Measurements from ENCODE around the gene NPAS3. TPM values are rescaled to one million over a fixed set of nuclear protein-coding genes. Genes with fewer than 3 reads are reported as not detected.

NPAS3 gene
- total RNA-seq, 1 donor from 2014 or later = 2.5 TPM

- no peak for TF ChIP-seq CTCF (IDR thresholded peaks at IDR 0.05; ENCODE audit: borderline replicate concordance)
- no peak overlapping the region for H3K4me3 ChIP-seq
- H3K9me3 ChIP-seq (replicated peaks) = no peaks in the 10 kb centered on the region
- no peaks in the 10 kb centered on the region for H3K36me3 ChIP-seq
- peak; percentile 19 for DNase-seq
- intact Hi-C loops (cut with micrococcal nuclease) = no loop called here
- no peaks in the 10 kb centered on the region for H3K27me3 ChIP-seq (ENCODE audit: low read depth)
- H3K4me1 ChIP-seq = peaks cover 45% of the 10 kb centered on the region
- no peak overlapping the region for H3K27ac ChIP-seq (replicated peaks)
Measured at GRCh38 chr14:33764876-33765650, 826.4 kb downstream of the NPAS3 start.

GRCh38 chr14:33767586-33768457 lies 829.1 kb downstream of the NPAS3 start:
- no peak for TF ChIP-seq CTCF (IDR thresholded peaks at IDR 0.05; ENCODE audit: borderline replicate concordance)
- no peak for DNase-seq
- Histone ChIP-seq H3K27ac (replicated peaks) (peak overlapping the region; percentile 34), H3K9me3 (replicated peaks) (no peaks in the 10 kb centered on the region), H3K4me1 (peaks cover 33% of the 10 kb centered on the region), H3K36me3 (no peaks in the 10 kb centered on the region), H3K4me3 (no peak overlapping the region), H3K27me3 (ENCODE audit: low read depth) (no peaks in the 10 kb centered on the region)
- intact Hi-C loops (cut with micrococcal nuclease) = no loop called here

- no peaks in the 10 kb centered on the region for H3K27me3 ChIP-seq (ENCODE audit: low read depth)
- no peaks in the 10 kb centered on the region for H3K9me3 ChIP-seq (replicated peaks)
- H3K27ac ChIP-seq (replicated peaks) = peak overlapping the region; percentile 34
- no peak for DNase-seq
- TF ChIP-seq CTCF (IDR thresholded peaks at IDR 0.05; ENCODE audit: borderline replicate concordance) = no peak
- peaks cover 31% of the 10 kb centered on the region for H3K4me1 ChIP-seq
- no peaks in the 10 kb centered on the region for H3K36me3 ChIP-seq
- no peak overlapping the region for H3K4me3 ChIP-seq
- intact Hi-C loops (cut with micrococcal nuclease) = no loop called here
Measured at GRCh38 chr14:33768458-33768830, 829.8 kb downstream of the NPAS3 start.

- Histone ChIP-seq H3K27ac (replicated peaks) (no peak overlapping the region), H3K36me3 (no peaks in the 10 kb centered on the region), H3K27me3 (ENCODE audit: low read depth) (no peaks in the 10 kb centered on the region), H3K4me1 (peaks cover 5% of the 10 kb centered on the region), H3K4me3 (no peak overlapping the region), H3K9me3 (replicated peaks) (no peaks in the 10 kb centered on the region)
- TF ChIP-seq CTCF (IDR thresholded peaks at IDR 0.05; ENCODE audit: borderline replicate concordance) = no peak
- intact Hi-C loops (cut with micrococcal nuclease) = no loop called here
- DNase-seq = no peak
Measured at GRCh38 chr14:33773205-33774030, 834.7 kb downstream of the NPAS3 start.

GRCh38 chr14:33774161-33774560 lies 835.5 kb downstream of the NPAS3 start:
- Histone ChIP-seq H3K4me1 (no peaks in the 10 kb centered on the region), H3K27me3 (ENCODE audit: low read depth) (no peaks in the 10 kb centered on the region), H3K9me3 (replicated peaks) (no peaks in the 10 kb centered on the region), H3K4me3 (no peak overlapping the region), H3K36me3 (no peaks in the 10 kb centered on the region), H3K27ac (replicated peaks) (no peak overlapping the region)
- intact Hi-C loops (cut with micrococcal nuclease) = no loop called here
- TF ChIP-seq CTCF (IDR thresholded peaks at IDR 0.05; ENCODE audit: borderline replicate concordance) = no peak
- no peak for DNase-seq
